Choroid plexus epithelial cell (primary cell): Measurements from ENCODE around the gene INPP5F.

Source experiments
- DNase-seq: peaks from one replicate; pipeline ENCODE4 v3.0.0-alpha.2; 2010; ENCODE audit warnings: low read depth
- H3K4me3 ChIP-seq: 2 replicates; pipeline ENCODE4 v1.5.1; 2011; ENCODE audit warnings: low read depth, mild to moderate bottlenecking, control low read depth, low read length, moderate library complexity
- CTCF ChIP-seq: conservative IDR thresholded peaks from 2 replicates; pipeline ENCODE4 v1.5.1; 2011; ENCODE audit warnings: low read depth, mild to moderate bottlenecking, control low read depth, inconsistent platforms, low read length, moderate library complexity

INPP5F gene

GRCh38 chr10:119753309-119753708 lies 27.5 kb downstream of the INPP5F start:
- no peak for DNase-seq
- no peak for TF ChIP-seq CTCF

DNA sequence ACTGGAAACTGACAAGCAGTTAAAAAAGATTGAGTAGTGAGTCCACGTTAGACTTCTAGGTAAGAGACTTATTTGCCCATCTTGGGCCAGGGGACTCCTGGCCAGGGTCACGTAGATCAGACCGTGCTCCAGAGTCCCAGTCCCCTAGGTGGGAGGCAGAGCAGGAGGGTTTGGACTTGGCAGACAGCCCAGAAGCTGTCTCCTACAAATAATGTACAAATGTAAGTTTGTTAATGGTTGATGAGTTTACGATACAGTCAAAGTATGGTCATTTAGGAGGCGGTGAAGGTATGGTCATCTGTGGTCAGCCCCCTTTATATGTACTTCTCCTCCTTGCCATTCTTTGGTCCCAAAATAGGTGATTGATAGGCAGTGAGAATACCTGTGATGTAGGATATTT lies 28.2 kb downstream of the INPP5F start:
- TF ChIP-seq CTCF, result no peak
- DNase-seq, result no peak
- no peak overlapping the region for H3K4me3 ChIP-seq

More at GRCh38 chr10:119753309-119753708, 27.5 kb downstream of the INPP5F start:
- no peak overlapping the region for H3K4me3 ChIP-seq

DNA sequence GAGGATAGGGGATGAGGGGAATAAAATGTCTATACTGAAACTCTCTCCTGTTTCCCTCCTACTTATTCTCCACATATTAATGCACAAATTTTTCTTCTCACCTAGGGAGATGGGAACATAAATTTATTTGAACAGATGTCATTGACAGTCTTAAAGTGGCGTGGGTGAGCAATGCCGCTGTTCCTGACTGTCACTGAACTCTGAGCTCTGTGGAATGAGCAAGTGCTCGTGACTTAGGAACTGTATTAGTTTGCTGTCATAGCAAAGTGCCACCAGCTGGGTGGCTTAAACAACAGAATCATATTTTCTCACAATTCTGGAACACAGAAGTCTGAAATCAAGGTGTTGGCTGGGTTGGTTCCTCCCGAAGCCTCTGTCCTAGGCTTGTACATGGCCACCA lies 29.1 kb downstream of the INPP5F start:
- H3K4me3 ChIP-seq, result no peak overlapping the region
- no peak for TF ChIP-seq CTCF
- DNase-seq, result no peak

DNA sequence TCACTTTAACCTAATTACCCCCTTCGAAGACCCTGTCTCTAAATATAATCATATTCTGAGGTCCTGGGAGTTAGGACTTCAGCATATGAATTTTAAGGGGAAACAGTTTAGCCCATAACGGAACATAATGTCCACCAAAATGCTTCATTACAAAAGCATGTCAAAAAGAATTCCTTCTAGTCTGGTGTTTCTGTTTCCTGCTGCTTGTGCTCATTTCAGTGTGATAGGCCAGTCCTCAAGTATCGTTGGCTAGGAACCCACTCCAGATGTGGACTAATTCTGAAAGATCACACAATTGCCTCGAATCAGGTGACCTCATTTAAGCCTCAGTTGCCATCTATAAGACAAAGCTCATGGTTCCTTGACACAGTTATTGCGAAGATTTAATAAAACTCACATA lies 29.6 kb downstream of the INPP5F start:
- no peak for TF ChIP-seq CTCF
- DNase-seq, result peak; percentile 86
- H3K4me3 ChIP-seq, result no peak overlapping the region

DNA sequence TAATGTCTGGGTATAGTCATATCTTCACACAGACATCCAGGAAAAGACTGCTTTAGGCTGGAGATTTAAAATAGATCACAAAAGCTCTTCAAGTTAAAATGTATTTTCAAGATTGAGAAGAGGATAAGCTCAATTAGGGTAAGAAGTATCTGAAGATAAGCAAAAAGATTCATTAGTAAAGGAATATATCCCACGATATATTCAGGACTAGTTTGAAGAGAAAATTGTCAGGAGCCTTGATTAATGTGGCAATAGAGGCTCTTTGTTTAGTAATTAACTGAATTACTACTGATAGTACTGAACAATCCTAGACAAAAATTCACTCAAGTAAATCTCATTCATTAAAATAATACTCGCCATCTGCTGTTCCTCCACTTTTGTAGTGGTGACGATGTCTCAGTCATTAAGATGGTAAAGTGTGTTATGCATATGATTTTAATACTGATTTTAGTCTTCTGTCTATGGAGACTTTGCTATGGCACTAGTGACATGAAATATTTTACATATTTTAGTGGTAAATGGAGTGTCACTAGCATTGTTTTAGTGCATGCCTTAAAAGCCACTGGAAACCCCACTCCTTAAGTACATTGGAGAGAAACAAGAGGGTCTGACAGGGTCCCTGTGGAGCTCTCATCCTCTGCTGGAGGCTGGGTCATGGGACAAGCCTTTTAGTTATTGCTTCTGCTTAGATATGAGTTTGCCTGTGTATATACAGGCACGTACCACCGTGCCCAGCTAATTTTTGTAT lies 32.8 kb downstream of the INPP5F start:
- TF ChIP-seq CTCF, result no peak
- no peak overlapping the region for H3K4me3 ChIP-seq
- no peak for DNase-seq

DNA sequence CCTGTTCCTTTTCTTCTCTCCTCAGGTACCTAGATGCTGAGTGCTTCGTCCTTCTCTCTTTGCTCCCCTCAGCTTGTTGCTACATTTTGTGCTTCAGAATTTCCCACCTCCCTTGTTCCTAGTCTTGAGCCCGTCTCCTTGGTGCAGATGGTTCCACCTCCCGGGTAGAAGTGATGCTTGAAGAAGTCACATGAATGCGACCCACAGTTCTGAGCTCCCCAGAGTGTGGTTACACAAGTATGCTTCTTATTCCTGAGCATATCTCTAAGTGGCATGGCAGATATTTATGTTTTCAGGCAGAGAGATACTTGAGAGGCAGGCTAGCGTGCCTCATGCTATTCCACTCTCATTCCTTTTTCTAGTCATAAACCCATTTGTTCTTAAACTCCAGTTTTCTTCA lies 34.0 kb downstream of the INPP5F start:
- DNase-seq, result peak; percentile 90
- no peak overlapping the region for H3K4me3 ChIP-seq
- no peak for TF ChIP-seq CTCF

DNA sequence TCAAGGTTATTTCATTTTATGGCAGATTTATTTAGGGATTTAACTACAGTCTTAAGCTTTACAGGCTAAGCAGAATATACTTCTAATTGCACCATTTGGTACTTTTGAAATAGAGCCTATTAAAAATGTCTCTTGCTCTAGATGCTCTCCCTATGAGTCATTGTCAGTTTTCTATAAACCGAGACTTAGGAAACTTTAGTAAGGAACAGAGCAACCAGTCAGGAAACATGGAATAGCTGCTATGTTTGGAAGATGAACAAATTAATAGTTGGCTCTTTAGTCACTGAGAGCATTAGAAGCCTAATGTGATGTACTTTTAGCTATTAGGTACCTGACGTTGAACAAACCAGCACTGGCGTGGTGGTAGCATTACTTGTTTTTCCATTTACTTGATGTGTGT lies 35.3 kb downstream of the INPP5F start:
- peak; percentile 83 for DNase-seq
- no peak overlapping the region for H3K4me3 ChIP-seq
- no peak for TF ChIP-seq CTCF
